T-helper 1 cell treated with Interleukin-12 subunit alpha and Interleukin-12 subunit beta and Interleukin-4 antibody, amounts not matched to agents 30 μg/mL and 1 μg/mL, for 36 hours (primary cell): ENCODE results near the gene ZFHX3.

Source experiments
- H3K27ac Mint-ChIP-seq: one replicate; pipeline ENCODE4 v1.8.0; 2021; ENCODE audit warnings: mild to moderate bottlenecking, mixed read lengths
- H3K27me3 Mint-ChIP-seq: one replicate; pipeline ENCODE4 v1.8.0; 2021; ENCODE audit warnings: low read depth, mixed read lengths
- H3K36me3 Mint-ChIP-seq: one replicate; pipeline ENCODE4 v1.8.0; 2021; ENCODE audit warnings: low read depth, mixed read lengths
- H3K4me1 Mint-ChIP-seq: one replicate; pipeline ENCODE4 v1.8.0; 2021; ENCODE audit warnings: low read depth, mixed read lengths
- H3K4me3 Mint-ChIP-seq: one replicate; pipeline ENCODE4 v1.8.0; 2021; ENCODE audit warnings: mild to moderate bottlenecking, moderate library complexity, mixed read lengths
- H3K9me3 Mint-ChIP-seq: one replicate; pipeline ENCODE4 v1.8.0; 2021; ENCODE audit warnings: mixed read lengths

ZFHX3 gene

GRCh38 chr16:73054498-73054812, 6.5 kb upstream of the ZFHX3 start:
- H3K4me1 Mint-ChIP-seq = peaks cover 12% of the 10 kb centered on the region
- no peak overlapping the region for H3K27ac Mint-ChIP-seq
- H3K9me3 Mint-ChIP-seq = no peaks in the 10 kb centered on the region
- peaks cover 8% of the 10 kb centered on the region for H3K27me3 Mint-ChIP-seq
- H3K36me3 Mint-ChIP-seq = peaks cover 2% of the 10 kb centered on the region
- no peak overlapping the region for H3K4me3 Mint-ChIP-seq

DNA sequence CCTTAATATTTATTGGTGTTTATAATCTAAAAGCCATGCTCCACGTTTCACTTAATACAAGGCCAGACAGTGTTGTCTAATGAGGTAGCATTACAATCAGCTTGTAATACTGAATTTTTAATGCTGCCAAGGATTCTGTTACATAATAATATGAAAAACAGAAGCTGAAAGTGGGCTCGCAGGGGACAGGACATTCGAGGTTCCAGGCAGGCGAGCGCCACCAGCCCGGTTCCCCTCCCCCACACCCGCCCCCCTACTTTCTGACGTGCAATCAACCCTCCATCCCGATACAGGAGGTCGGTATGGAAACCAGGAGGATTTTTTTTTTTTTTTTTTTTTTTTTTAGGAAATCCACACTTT, 6.2 kb upstream of the ZFHX3 start:
- Mint-ChIP-seq H3K27ac (no peak overlapping the region), H3K4me3 (no peak overlapping the region), H3K9me3 (no peaks in the 10 kb centered on the region), H3K36me3 (peaks cover 2% of the 10 kb centered on the region), H3K4me1 (peaks cover 8% of the 10 kb centered on the region), H3K27me3 (peaks cover 4% of the 10 kb centered on the region)

DNA sequence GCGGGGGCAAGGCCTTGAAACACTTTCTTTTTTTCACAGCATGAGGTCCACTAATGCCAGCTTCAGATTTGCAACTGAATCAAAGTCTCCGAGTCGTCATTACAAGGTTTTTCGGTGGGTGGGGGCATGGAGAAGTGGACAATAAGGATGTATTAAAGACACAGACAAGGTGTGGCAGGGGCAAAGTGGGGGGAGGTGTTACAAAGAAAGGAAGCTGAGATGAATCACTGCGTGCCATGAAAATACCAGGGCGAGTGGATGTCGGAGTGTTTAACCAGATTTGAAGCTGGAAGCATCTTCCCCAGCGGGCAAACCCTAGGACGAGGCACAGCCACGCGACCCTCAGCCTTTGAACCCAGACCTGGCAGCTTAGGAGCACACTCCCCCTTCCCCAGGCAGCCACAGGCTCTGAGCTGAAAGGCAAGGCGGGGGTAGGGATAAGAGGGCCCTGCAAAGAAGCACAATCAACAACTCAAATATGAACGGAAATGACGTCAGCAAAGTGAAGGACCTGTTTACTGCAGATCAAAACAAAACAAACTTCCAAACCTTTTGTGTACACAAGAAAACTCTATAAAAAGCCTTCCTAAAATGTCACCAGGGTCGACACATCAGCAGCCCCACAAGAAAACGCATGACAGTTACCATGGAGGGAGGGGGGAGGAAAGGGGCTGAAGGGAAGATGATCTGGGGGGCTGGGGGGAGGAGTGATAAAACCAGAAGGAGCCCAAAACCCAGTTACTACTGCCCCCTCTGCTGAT, 5.6 kb upstream of the ZFHX3 start:
- Mint-ChIP-seq H3K4me1 (peaks cover 7% of the 10 kb centered on the region), H3K27me3 (no peaks in the 10 kb centered on the region), H3K27ac (peak overlapping the region; percentile 37), H3K36me3 (peaks cover 2% of the 10 kb centered on the region), H3K4me3 (no peak overlapping the region), H3K9me3 (no peaks in the 10 kb centered on the region)

DNA sequence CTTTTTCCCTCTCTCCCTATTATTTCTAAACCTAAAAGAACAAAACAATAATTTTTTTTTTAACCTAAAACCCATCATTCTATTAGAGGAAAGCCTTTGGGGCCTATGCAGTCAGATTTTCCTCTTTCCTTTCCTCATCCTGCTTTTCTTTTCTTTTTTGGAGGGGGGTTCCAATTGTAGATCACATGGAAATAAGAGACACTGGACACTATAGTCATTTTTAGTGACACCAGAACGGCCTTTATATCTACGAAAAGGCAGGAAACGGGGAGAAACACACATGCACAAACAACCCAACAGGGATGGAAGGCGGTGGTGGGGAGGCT, 5.1 kb upstream of the ZFHX3 start:
- no peaks in the 10 kb centered on the region for H3K27me3 Mint-ChIP-seq
- H3K4me1 Mint-ChIP-seq = peaks cover 8% of the 10 kb centered on the region
- no peak overlapping the region for H3K27ac Mint-ChIP-seq
- peaks cover 2% of the 10 kb centered on the region for H3K36me3 Mint-ChIP-seq
- no peak overlapping the region for H3K4me3 Mint-ChIP-seq
- no peaks in the 10 kb centered on the region for H3K9me3 Mint-ChIP-seq

DNA sequence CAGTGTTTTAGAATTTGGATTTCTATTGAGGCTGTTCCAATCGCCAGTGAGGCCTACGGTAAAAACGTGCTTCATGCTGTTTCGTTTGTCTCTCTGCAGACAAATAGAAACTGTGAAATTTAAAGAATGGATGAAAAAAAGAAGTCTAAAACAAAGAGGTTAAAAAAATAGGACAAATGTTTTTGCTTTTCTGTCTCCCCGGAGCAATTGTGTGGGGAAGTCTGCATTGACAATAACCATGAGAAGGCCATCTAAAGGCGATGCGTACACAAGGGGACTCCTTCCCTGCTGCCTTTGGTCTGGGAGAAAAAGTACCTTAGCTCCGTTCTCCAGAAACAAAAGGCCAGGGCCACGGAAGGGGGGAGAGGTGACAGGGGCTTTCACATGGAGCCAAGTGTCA, 4.6 kb upstream of the ZFHX3 start:
- peaks cover 8% of the 10 kb centered on the region for H3K4me1 Mint-ChIP-seq

GRCh38 chr16:73051961-73052360, 4.0 kb upstream of the ZFHX3 start:
- Mint-ChIP-seq H3K9me3 (no peaks in the 10 kb centered on the region), H3K27me3 (peaks cover 6% of the 10 kb centered on the region), H3K36me3 (no peaks in the 10 kb centered on the region), H3K27ac (no peak overlapping the region), H3K4me1 (peaks cover 9% of the 10 kb centered on the region), H3K4me3 (no peak overlapping the region)

More for the DNA sequence above, 4.6 kb upstream of the ZFHX3 start:
- Mint-ChIP-seq H3K27me3 (no peaks in the 10 kb centered on the region), H3K27ac (no peak overlapping the region), H3K36me3 (peaks cover 2% of the 10 kb centered on the region), H3K9me3 (no peaks in the 10 kb centered on the region), H3K4me3 (no peak overlapping the region)

DNA sequence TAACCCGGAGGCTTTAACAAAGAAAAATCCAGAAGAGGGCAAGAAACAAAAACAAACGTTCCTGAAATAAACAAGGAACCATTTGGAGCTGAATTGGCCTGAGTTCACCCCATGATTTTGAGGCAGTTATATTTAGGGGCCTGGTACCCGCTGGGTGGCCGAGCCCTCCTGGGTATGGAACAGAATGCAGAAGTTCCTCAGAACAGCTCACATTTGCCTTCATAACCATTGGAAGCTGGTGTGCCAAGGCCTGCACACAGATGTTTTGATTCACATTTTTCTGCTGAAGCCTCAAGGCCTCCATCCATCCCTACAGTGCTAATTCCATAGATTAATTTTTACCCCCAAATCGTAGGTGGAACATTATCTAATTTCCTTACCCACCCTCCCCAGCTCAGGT, 3.3 kb upstream of the ZFHX3 start:
- peaks cover 14% of the 10 kb centered on the region for H3K27me3 Mint-ChIP-seq
- H3K36me3 Mint-ChIP-seq = no peaks in the 10 kb centered on the region
- no peak overlapping the region for H3K4me3 Mint-ChIP-seq
- H3K4me1 Mint-ChIP-seq = peaks cover 9% of the 10 kb centered on the region
- H3K9me3 Mint-ChIP-seq = no peaks in the 10 kb centered on the region
- no peak overlapping the region for H3K27ac Mint-ChIP-seq

- Mint-ChIP-seq H3K36me3 (no peaks in the 10 kb centered on the region), H3K27ac (no peak overlapping the region), H3K4me3 (no peak overlapping the region), H3K9me3 (no peaks in the 10 kb centered on the region), H3K27me3 (peaks cover 21% of the 10 kb centered on the region), H3K4me1 (peaks cover 6% of the 10 kb centered on the region)
Measured at GRCh38 chr16:73050201-73051099, 2.5 kb upstream of the ZFHX3 start.

DNA sequence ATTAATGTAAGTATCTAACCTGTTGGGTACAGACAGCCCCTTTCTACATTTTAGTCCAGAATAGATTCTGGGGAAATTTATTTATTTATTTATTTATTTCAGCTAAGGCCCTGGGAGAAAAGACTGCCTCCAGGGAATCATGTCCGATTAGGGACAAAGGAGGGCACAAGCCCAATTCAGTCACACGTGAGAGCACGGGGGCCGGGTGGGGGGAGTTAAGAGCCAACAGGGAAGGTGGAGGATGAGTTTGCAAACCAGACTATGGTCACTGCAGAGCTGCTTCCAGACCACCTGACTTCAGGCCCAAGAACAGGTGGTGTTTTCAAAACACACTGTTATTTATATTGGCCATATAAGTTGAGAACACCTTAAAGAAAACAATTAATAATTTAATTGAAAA, 1.6 kb upstream of the ZFHX3 start:
- no peaks in the 10 kb centered on the region for H3K9me3 Mint-ChIP-seq
- no peaks in the 10 kb centered on the region for H3K36me3 Mint-ChIP-seq
- H3K27ac Mint-ChIP-seq = no peak overlapping the region
- peaks cover 27% of the 10 kb centered on the region for H3K27me3 Mint-ChIP-seq
- no peak overlapping the region for H3K4me3 Mint-ChIP-seq
- peaks cover 6% of the 10 kb centered on the region for H3K4me1 Mint-ChIP-seq

- Mint-ChIP-seq H3K9me3 (no peaks in the 10 kb centered on the region), H3K36me3 (no peaks in the 10 kb centered on the region), H3K4me1 (peaks cover 6% of the 10 kb centered on the region), H3K27me3 (peaks cover 27% of the 10 kb centered on the region), H3K27ac (no peak overlapping the region), H3K4me3 (peak overlapping the region; percentile 41)
Measured at GRCh38 chr16:73049091-73049490, 1.2 kb upstream of the ZFHX3 start.

GRCh38 chr16:73048292-73049080, 558 bp upstream of the ZFHX3 start:
- Mint-ChIP-seq H3K9me3 (no peaks in the 10 kb centered on the region), H3K36me3 (no peaks in the 10 kb centered on the region), H3K27ac (no peak overlapping the region)

GRCh38 chr16:73047221-73047535, 750 bp downstream of the ZFHX3 start:
- no peak overlapping the region for H3K27ac Mint-ChIP-seq
- H3K9me3 Mint-ChIP-seq = no peaks in the 10 kb centered on the region
- H3K4me1 Mint-ChIP-seq = peaks cover 6% of the 10 kb centered on the region
- no peaks in the 10 kb centered on the region for H3K36me3 Mint-ChIP-seq
- peak overlapping the region; percentile 73 for H3K4me3 Mint-ChIP-seq
- H3K27me3 Mint-ChIP-seq = peaks cover 43% of the 10 kb centered on the region

More at GRCh38 chr16:73048292-73049080, 558 bp upstream of the ZFHX3 start:
- Mint-ChIP-seq H3K27me3 (peaks cover 32% of the 10 kb centered on the region), H3K4me1 (peaks cover 6% of the 10 kb centered on the region), H3K4me3 (no peak overlapping the region)

DNA sequence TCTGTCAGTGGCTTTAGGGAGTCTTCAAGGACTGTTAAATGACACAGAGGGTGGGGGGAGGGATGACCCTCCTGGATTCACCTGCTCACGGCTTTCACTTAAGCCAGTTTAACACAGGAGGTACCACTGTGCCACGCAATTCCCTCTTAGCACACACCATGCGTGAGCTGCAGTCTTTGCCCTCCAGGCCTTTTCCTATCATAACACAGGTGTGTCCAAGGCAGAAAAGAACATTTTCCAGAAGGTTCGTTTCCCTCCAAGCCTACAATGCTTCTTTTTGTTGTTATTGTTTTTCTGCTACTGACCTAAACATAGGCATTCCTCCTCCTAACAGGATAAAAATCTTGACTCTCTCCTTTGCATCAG, 1.1 kb downstream of the ZFHX3 start:
- no peaks in the 10 kb centered on the region for H3K9me3 Mint-ChIP-seq
- no peaks in the 10 kb centered on the region for H3K36me3 Mint-ChIP-seq
- no peak overlapping the region for H3K27ac Mint-ChIP-seq
- peaks cover 44% of the 10 kb centered on the region for H3K27me3 Mint-ChIP-seq
- no peak overlapping the region for H3K4me3 Mint-ChIP-seq
- peaks cover 6% of the 10 kb centered on the region for H3K4me1 Mint-ChIP-seq

DNA sequence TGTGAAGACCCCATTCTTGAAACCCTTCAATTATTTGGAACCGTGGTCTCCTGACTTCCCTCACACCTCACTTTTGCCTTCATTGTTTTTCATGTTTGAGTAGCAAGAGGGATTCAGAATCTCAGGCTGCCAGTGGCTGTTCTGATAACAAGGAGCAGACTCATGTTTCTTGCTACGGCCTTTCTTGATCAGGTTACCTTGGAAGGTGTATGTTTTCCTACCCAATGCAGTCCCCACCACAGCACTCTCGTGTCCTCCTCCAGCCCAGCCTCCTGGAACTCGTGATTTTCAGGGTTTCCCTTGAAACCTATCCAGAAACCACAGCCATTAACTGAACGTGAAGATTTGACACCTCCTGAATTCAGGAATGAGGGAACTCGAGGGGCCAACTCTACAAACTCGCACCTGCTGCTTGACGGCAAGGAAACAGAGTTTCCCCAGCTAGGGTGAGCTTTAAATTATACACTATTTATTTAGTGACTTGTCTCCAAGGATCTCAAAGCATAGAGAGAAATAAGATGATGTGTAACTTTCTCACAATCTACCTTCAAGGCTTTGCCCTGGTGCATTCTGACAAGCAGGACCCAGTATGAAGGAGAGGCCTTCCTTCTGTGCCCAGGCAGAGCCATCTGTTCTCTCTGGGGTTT, 1.6 kb downstream of the ZFHX3 start:
- H3K36me3 Mint-ChIP-seq = no peaks in the 10 kb centered on the region
- H3K9me3 Mint-ChIP-seq = no peaks in the 10 kb centered on the region
- peaks cover 6% of the 10 kb centered on the region for H3K4me1 Mint-ChIP-seq
- H3K27ac Mint-ChIP-seq = no peak overlapping the region
- no peak overlapping the region for H3K4me3 Mint-ChIP-seq
- peaks cover 48% of the 10 kb centered on the region for H3K27me3 Mint-ChIP-seq
